NB4 (cell line): ENCODE measurements around the gene ATG4B.
A peak's percentile ranks its signal among the peaks of the same experiment; 100 is the strongest.
"Not testable (repeated sequence)": the region's sequence is repeated elsewhere in the genome, so short reads cannot be mapped to it uniquely, and the experiment has no call there.

ENCODE experiments used
- DNase-seq: peaks from one replicate; pipeline ENCODE4 v3.0.0; 2010; ENCODE audit warnings: low read depth
- H3K4me3 ChIP-seq: one replicate; pipeline ENCODE4 v1.5.1; 2011; ENCODE audit warnings: mild to moderate bottlenecking, low read depth, low read length, moderate library complexity
- CTCF ChIP-seq: IDR thresholded peaks from one replicate; pipeline ENCODE4 v1.5.1; 2012; ENCODE audit warnings: low read depth, low read length
- MAX ChIP-seq: IDR thresholded peaks from 2 replicates; pipeline ENCODE4 v1.6.1; 2011; ENCODE audit warnings: low read depth, low read length
- MYC ChIP-seq: IDR thresholded peaks from 2 replicates; pipeline ENCODE4 v1.6.1; 2011; ENCODE audit warnings: low read depth, low read length
- POLR2A ChIP-seq: IDR thresholded peaks from 2 replicates; pipeline ENCODE4 v1.6.1; 2011; ENCODE audit warnings: mild to moderate bottlenecking; ENCODE audit not compliant: insufficient read length; ENCODE audit errors: extremely low read depth

The ATG4B gene

GRCh38 chr2:241637018-241637794 lies at the start of gene ATG4B, which contains the start of gene THAP4:
TSS of gene ATG4B (plus strand) at chr2:241637693. CDS start at chr2:241637715, 22 bp downstream.
TSS of gene THAP4 (minus strand) at chr2:241637158. CDS start at chr2:241637017, 141 bp downstream.
- H3K4me3 ChIP-seq, result peak within 1 kb of the TSS; percentile 89
- TF ChIP-seq POLR2A, result peak; percentile 82
- TF ChIP-seq CTCF, result no peak
- TF ChIP-seq MYC, result no peak; the same call in 1 of the 2 replicates
- DNase-seq, result peak; percentile 94

- DNase-seq, H3K4me3 ChIP-seq: not testable (repeated sequence)
These were observed 47.6 kb upstream of the ATG4B start for GRCh38 chr2:241589863-241590262.

- not testable (repeated sequence) for DNase-seq, H3K4me3 ChIP-seq
These were observed 46.7 kb upstream of the ATG4B start for GRCh38 chr2:241590496-241591455.

- H3K4me3 ChIP-seq, result no peak overlapping the region
- no peak for DNase-seq
- no peak for TF ChIP-seq POLR2A
- TF ChIP-seq CTCF, result no peak
- TF ChIP-seq MYC, result no peak
- TF ChIP-seq MAX, result no peak
These were observed 45.2 kb upstream of the ATG4B start for GRCh38 chr2:241592126-241592845.

GRCh38 chr2:241593271-241593670 lies 44.2 kb upstream of the ATG4B start:
- H3K4me3 ChIP-seq, result no peak overlapping the region
- TF ChIP-seq CTCF (no peak), MAX (no peak), MYC (no peak), POLR2A (no peak)
- DNase-seq, result no peak

- no peak overlapping the region for H3K4me3 ChIP-seq
- TF ChIP-seq CTCF (peak; percentile 25), MYC (no peak)
- no peak for DNase-seq
These were observed 41.8 kb upstream of the ATG4B start for GRCh38 chr2:241595600-241596140.
